GM10266 (cell line): ENCODE results near the gene LRRC27.
"Not testable (repeated sequence)": the region's sequence is repeated elsewhere in the genome, so short reads cannot be mapped to it uniquely, and the experiment has no call there.

Source experiments
- DNase-seq: peaks from one replicate; pipeline ENCODE4 v3.0.0; 2012; ENCODE audit errors: extremely low spot score
- TF ChIP-seq, protein P1 (sequence below): IDR thresholded peaks from 2 replicates; pipeline ENCODE4 v1.5.1; 2012; ENCODE audit warnings: mild to moderate bottlenecking, low read depth; ENCODE audit not compliant: control insufficient read depth, insufficient read depth; ENCODE audit errors: missing control alignments

The LRRC27 gene

DNA sequence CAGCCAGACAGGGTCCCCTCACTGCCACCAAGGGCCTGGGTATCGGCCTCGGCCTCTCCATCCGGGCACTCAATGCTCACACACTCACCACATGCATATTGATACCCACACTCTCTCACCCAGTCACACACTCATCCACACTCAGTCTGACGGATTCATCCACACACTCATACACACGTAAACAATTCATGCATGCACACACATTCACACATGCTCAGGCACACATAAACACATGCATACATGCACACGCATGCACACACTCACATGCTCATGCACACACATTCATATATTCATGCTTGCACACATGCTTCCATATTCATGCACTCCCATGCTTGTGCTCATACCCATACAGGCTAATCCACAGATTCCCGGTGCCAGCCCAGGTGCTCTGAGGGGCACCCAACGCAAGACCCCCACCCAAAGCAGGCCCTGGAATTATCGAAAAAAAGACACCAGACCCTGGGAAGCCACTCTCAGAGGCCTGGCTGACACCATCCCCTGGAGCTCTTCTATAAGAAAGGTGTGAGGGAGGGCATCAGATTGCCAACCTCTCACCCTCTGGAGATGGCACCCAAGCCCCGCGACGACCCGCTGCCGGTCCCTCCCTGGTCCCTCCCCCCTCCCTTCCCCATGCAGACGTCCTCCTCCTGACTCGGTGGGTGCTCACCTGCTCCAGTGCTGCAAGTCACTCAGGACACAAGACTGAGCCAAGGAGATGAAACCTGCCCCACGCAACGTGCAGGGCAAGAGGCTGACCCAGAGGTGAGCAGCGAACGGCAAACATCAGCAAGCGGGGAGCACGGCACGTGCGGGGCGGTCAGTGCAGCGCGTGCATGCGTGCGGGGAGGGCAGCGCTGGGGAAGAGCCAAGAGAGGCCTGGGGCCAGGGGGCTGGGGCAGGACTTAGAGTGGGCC lies 39.4 kb upstream of the LRRC27 start:
- DNase-seq, result no peak
- TF ChIP-seq, protein P1, sequence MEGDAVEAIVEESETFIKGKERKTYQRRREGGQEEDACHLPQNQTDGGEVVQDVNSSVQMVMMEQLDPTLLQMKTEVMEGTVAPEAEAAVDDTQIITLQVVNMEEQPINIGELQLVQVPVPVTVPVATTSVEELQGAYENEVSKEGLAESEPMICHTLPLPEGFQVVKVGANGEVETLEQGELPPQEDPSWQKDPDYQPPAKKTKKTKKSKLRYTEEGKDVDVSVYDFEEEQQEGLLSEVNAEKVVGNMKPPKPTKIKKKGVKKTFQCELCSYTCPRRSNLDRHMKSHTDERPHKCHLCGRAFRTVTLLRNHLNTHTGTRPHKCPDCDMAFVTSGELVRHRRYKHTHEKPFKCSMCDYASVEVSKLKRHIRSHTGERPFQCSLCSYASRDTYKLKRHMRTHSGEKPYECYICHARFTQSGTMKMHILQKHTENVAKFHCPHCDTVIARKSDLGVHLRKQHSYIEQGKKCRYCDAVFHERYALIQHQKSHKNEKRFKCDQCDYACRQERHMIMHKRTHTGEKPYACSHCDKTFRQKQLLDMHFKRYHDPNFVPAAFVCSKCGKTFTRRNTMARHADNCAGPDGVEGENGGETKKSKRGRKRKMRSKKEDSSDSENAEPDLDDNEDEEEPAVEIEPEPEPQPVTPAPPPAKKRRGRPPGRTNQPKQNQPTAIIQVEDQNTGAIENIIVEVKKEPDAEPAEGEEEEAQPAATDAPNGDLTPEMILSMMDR, result no peak

DNA sequence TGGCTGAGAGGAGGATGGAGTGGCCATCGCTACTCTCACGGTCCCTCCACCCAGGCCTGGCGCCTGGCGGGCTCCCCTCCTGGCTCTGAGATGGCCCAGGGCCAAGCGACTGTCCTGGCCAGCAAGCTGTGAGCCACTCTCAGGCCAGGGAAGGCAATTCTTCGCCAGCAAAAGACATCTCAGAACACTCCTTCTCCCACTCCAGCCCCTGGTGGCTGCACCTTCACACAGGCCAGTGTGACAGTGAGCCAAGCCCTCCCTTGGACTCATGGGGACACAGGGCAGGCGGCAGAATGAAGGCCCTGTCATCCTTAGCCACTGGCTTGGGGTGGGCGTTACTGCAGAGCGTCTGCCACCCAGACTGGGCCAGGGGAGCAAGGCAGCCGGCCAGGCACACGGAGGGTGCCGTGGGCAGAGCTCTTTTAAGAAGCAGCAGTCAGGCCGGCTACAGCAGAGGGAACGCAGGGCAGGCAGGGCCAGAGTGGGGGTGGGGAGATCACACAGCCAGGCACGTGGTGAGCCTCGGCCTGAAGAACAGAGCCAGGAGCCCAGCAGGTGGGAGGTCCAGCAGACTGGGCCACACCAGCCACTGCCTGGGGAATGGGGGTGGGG lies 38.7 kb upstream of the LRRC27 start:
- TF ChIP-seq, protein P1, result no peak

DNA sequence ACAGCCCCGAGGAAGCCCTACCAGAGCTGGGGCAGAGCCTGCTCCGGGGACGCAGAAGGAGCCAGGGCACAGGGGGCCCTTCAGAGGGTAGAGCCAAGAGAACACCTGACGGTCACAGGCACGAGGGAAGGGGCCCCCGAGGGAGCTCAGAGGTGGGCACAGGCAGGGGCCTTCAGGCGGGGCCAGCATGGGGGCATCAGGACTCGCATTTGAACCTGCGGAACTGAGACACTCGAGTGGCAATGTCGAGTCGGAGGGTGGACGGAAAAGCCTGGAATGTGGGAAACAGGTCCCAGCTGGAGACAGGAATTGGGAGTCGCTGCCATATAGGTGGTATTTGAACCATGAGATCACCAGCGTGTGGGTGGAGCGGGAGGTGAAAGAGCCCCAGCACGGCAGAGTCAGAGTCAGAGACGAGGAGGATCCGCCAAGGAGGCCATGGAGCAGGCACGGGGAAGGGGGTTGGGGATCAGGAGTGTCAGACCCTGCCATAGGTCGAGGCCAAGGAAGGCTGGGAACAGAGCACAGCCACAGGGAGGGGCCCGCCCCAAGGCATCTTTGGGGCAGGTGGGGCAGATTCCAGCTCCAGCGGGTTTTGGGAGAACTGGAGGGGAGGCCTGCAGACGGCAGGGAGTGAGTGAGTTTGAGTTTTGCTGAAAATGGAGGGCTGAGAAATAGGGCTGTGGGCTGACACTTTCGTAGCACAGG lies 38.0 kb upstream of the LRRC27 start:
- DNase-seq, result no peak
- TF ChIP-seq, protein P1, result no peak

More for the DNA sequence above, 38.7 kb upstream of the LRRC27 start:
- no peak for DNase-seq

DNA sequence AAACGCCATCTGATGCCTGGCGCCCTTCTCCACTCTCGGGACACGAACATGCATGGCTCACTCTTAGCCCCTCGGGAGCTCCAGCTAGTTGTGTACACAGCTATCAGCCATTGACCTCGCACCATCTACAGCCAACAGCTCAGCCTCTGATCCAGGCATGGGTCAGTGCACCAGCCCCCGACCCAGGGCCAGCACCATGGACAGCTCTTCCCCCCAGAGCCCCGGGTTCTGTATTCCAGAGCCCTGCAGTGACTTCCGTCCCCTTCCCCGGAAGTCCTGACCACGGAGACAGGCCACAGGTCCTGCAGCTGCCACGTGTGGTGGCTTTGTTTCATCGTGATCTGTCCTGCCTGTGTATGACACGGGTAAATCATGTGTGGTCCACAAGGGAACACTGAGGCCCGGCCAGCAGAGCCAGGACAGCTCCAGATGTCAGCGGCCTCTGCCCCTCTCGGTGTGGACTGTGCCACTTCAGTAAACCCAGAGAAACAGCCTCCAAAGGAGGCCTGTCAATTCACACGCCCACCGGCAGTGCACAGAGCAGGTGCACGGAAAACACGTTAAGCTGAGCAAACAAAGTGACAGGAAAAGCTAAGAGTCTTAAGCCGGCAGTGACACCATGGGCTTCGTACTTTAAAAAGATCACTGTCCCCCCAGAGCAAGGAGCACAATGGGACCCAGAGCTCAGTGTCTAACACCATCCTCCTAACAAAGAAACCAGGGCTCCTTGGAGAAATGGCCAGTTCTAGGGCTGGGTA lies 37.3 kb upstream of the LRRC27 start:
- TF ChIP-seq, protein P1, result no peak
- DNase-seq, result no peak

DNA sequence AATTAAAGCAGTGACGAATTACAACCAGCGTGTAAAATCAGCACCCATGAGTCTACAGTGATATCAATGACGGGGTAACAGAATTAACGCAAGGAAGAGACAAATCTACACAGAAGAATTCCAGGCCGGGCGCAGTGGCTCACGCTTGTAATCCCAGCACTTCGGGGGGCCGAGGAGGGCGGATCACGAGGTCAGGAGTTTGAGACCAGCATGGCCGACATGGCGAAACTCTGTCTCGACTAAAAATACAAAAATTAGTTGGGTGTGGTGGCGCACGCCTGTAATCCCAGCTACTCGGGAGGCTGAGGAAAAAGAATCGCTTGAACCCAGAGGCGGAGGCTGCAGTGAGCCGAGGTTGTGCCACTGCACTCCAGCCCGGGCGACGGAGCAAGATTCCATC lies 36.5 kb upstream of the LRRC27 start:
- DNase-seq, result not testable (repeated sequence)

DNA sequence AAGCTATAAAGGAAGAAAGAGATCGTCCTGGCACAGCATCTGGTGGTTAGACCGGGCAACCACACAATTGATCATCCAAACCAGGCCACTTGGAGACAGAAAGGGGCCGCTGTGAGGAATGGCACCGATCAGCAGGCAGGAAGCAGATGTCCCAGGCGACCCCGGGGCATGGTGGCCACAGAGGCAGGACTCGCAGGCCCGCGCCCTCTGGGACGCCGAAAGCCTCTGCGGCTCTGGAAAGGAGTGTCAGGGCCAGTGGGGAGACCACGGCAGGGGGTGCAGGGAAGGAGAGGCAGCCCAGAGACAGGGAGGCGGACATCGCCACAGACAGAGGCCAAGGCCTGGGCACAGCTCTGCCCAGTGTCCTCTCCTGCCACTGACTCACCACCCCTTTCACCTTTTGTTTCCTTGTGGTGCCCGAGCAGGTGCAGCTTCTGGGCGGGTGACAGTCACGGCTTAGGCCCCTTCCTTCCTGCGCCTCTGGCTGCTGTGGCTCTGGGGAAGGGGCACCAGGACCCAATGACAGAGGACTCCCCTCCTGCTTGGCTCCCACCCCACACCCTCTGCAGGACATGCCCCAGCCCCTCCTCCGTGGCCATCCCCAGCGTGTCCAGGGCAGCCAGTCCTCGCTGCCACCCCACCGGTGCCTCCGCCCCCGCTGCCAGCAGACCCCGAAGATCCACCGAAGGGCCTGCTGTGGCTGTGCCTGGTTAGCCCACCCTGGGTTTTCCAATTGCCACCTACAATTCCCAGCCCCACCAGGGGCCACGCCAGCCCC lies 35.1 kb upstream of the LRRC27 start:
- TF ChIP-seq, protein P1, result no peak
- no peak for DNase-seq
